Measurements from ENCODE around the gene PGM5. TPM values are rescaled to one million over a fixed set of nuclear protein-coding genes. Genes with fewer than 3 reads are reported as not detected.
"Not testable (repeated sequence)": the region's sequence is repeated elsewhere in the genome, so short reads cannot be mapped to it uniquely, and the experiment has no call there.

The PGM5 gene
- total RNA-seq, 1 experiment from 2014 or later = not detected

GRCh38 chr9:68343992-68344391, 12.4 kb upstream of the PGM5 start:
- not testable (repeated sequence) for H3K4me1 Mint-ChIP-seq; H3K4me1 ChIP-seq (ENCODE audit: insufficient read depth, low read length); H4K5ac ChIP-seq (ENCODE audit: insufficient read length, low read depth, low read length); H2AFZ ChIP-seq (ENCODE audit: low read length); H3K79me1 ChIP-seq (ENCODE audit: insufficient read depth, low read depth, low read length, poor library complexity, severe bottlenecking); H3K18ac ChIP-seq (ENCODE audit: insufficient read length, low read depth, low read length); H3K23me2 ChIP-seq (ENCODE audit: insufficient read length, low read depth, low read length, poor library complexity, severe bottlenecking); H4K91ac ChIP-seq (ENCODE audit: insufficient read length, low read depth, low read length); H2BK120ac ChIP-seq (ENCODE audit: low read depth, low read length, poor library complexity, severe bottlenecking); H3K23ac ChIP-seq (ENCODE audit: insufficient read length, low read depth, low read length); H4K8ac ChIP-seq (replicated peaks; ENCODE audit: insufficient read length, low read depth, low read length); H3K56ac ChIP-seq (ENCODE audit: insufficient read length, low read depth, low read length); H2BK5ac ChIP-seq (ENCODE audit: insufficient read length, low read length); H2BK20ac ChIP-seq (ENCODE audit: low read depth, low read length, poor library complexity, severe bottlenecking); H3K4me2 ChIP-seq (ENCODE audit: insufficient read depth, insufficient read length, low read length); H3K9me3 Mint-ChIP-seq; H2BK15ac ChIP-seq (ENCODE audit: low read depth, low read length); H3K4me3 Mint-ChIP-seq; H4K20me1 ChIP-seq (ENCODE audit: control insufficient read depth, insufficient read depth, insufficient read length); H3K9me3 ChIP-seq (ENCODE audit: control insufficient read depth, low read depth, low read length); H3K4ac ChIP-seq (ENCODE audit: low read depth, low read length); H3K14ac ChIP-seq (ENCODE audit: insufficient read depth, low read length); H3K9ac ChIP-seq (ENCODE audit: extremely low read depth, insufficient read length, low read length); H3K27ac ChIP-seq (ENCODE audit: insufficient read length, low read depth, low read length); H2AK5ac ChIP-seq (ENCODE audit: insufficient read length, low read length); H3K27me3 ChIP-seq (ENCODE audit: insufficient read depth, low read length); H3K27ac Mint-ChIP-seq; H3K79me2 ChIP-seq (ENCODE audit: insufficient read depth, low read length); DNase-seq; H2BK12ac ChIP-seq (ENCODE audit: insufficient read length, low read depth, low read length); H3K36me3 Mint-ChIP-seq (ENCODE audit: insufficient read depth in 1 of 3, low read depth in 3 of 3); H3T11ph ChIP-seq (ENCODE audit: low read length)
- H3K27me3 Mint-ChIP-seq (ENCODE audit: low read depth) = peaks cover 60% of the 10 kb centered on the region
- no CpG with 5 or more reads among the region's 4 CpGs for WGBS (ENCODE audit: extremely low coverage, insufficient read length, low lambda C conversion rate)

- H3K4me1 Mint-ChIP-seq; H3K4me3 Mint-ChIP-seq; H3K14ac ChIP-seq (ENCODE audit: insufficient read depth, low read length); H3K4me1 ChIP-seq (ENCODE audit: insufficient read depth, low read length); H4K20me1 ChIP-seq (ENCODE audit: control insufficient read depth, insufficient read depth, insufficient read length); H2BK15ac ChIP-seq (ENCODE audit: low read depth, low read length); H2BK20ac ChIP-seq (ENCODE audit: low read depth, low read length, poor library complexity, severe bottlenecking); H3T11ph ChIP-seq (ENCODE audit: low read length); H3K9ac ChIP-seq (ENCODE audit: extremely low read depth, insufficient read length, low read length); H3K27ac ChIP-seq (ENCODE audit: insufficient read length, low read depth, low read length); H3K18ac ChIP-seq (ENCODE audit: insufficient read length, low read depth, low read length); H2BK5ac ChIP-seq (ENCODE audit: insufficient read length, low read length); H4K8ac ChIP-seq (replicated peaks; ENCODE audit: insufficient read length, low read depth, low read length); H4K5ac ChIP-seq (ENCODE audit: insufficient read length, low read depth, low read length); H3K79me2 ChIP-seq (ENCODE audit: insufficient read depth, low read length); H3K27me3 ChIP-seq (ENCODE audit: insufficient read depth, low read length); H3K9me3 Mint-ChIP-seq; H3K27ac Mint-ChIP-seq; DNase-seq; H3K23me2 ChIP-seq (ENCODE audit: insufficient read length, low read depth, low read length, poor library complexity, severe bottlenecking); H2BK120ac ChIP-seq (ENCODE audit: low read depth, low read length, poor library complexity, severe bottlenecking); H4K91ac ChIP-seq (ENCODE audit: insufficient read length, low read depth, low read length); H3K4me2 ChIP-seq (ENCODE audit: insufficient read depth, insufficient read length, low read length); H2BK12ac ChIP-seq (ENCODE audit: insufficient read length, low read depth, low read length); H3K79me1 ChIP-seq (ENCODE audit: insufficient read depth, low read depth, low read length, poor library complexity, severe bottlenecking); H3K36me3 Mint-ChIP-seq (ENCODE audit: insufficient read depth in 1 of 3, low read depth in 3 of 3); H3K9me3 ChIP-seq (ENCODE audit: control insufficient read depth, low read depth, low read length); H3K23ac ChIP-seq (ENCODE audit: insufficient read length, low read depth, low read length); H2AFZ ChIP-seq (ENCODE audit: low read length); H3K4ac ChIP-seq (ENCODE audit: low read depth, low read length); H3K56ac ChIP-seq (ENCODE audit: insufficient read length, low read depth, low read length); H2AK5ac ChIP-seq (ENCODE audit: insufficient read length, low read length): not testable (repeated sequence)
- peaks cover 66% of the 10 kb centered on the region for H3K27me3 Mint-ChIP-seq (ENCODE audit: low read depth)
- WGBS (ENCODE audit: extremely low coverage, insufficient read length, low lambda C conversion rate) = no CpG with 5 or more reads among the region's 4 CpGs
Observed at GRCh38 chr9:68351689-68352088, 4.7 kb upstream of the PGM5 start.
